GM19099 (cell line): Measurements from ENCODE around the gene THADA.

Experiments used
- POLR2A ChIP-seq: IDR thresholded peaks from 3 replicates; pipeline ENCODE4 v1.6.1; 2011; ENCODE audit warnings: low read depth; ENCODE audit not compliant: insufficient read length; ENCODE audit errors: extremely low read depth

The THADA gene

GRCh38 chr2:43274055-43274454 lies 321.8 kb downstream of the THADA start:
- no peak for TF ChIP-seq POLR2A

GRCh38 chr2:43273529-43273928 lies 322.3 kb downstream of the THADA start:
- no peak for TF ChIP-seq POLR2A

- no peak for TF ChIP-seq POLR2A
Observed at GRCh38 chr2:43270930-43271615, 324.8 kb downstream of the THADA start.

- no peak for TF ChIP-seq POLR2A
Observed at GRCh38 chr2:43270461-43270860, 325.4 kb downstream of the THADA start.

GRCh38 chr2:43269706-43270105 lies 326.1 kb downstream of the THADA start:
- no peak for TF ChIP-seq POLR2A

GRCh38 chr2:43269074-43269572 lies 326.7 kb downstream of the THADA start:
- TF ChIP-seq POLR2A, result no peak

- no peak for TF ChIP-seq POLR2A
Observed at GRCh38 chr2:43268066-43268953, 327.5 kb downstream of the THADA start.

- no peak for TF ChIP-seq POLR2A
Observed at GRCh38 chr2:43267381-43267780, 328.5 kb downstream of the THADA start.

- no peak for TF ChIP-seq POLR2A
Observed at GRCh38 chr2:43266711-43267111, 329.1 kb downstream of the THADA start.

GRCh38 chr2:43265421-43265820 lies 330.4 kb downstream of the THADA start:
- no peak for TF ChIP-seq POLR2A

GRCh38 chr2:43265001-43265400 lies 330.8 kb downstream of the THADA start:
- TF ChIP-seq POLR2A, result no peak

- no peak for TF ChIP-seq POLR2A
Observed at GRCh38 chr2:43262951-43263350, 332.9 kb downstream of the THADA start.

GRCh38 chr2:43262239-43262638 lies 333.6 kb downstream of the THADA start:
- TF ChIP-seq POLR2A, result no peak

GRCh38 chr2:43259512-43259911 lies 336.3 kb downstream of the THADA start:
- no peak for TF ChIP-seq POLR2A

GRCh38 chr2:43258547-43259156 lies 337.2 kb downstream of the THADA start:
- no peak for TF ChIP-seq POLR2A
